GM18907 (cell line): Measurements from ENCODE around the gene ASXL3.

ENCODE experiments used
- ATAC-seq: cut with Tn5 transposase; IDR thresholded peaks from one replicate; pipeline ENCODE4 v1.9.1; 2021; ENCODE audit warnings: mild to moderate bottlenecking, moderate library complexity; ENCODE audit not compliant: unreplicated experiment

The ASXL3 gene

GRCh38 chr18:33581856-33582255, 3.8 kb downstream of the ASXL3 start:
- no peak for ATAC-seq

- no peak for ATAC-seq
Measured at GRCh38 chr18:33583901-33584300, 5.9 kb downstream of the ASXL3 start.

- ATAC-seq = no peak
Measured at GRCh38 chr18:33584548-33585430, 6.8 kb downstream of the ASXL3 start.

- no peak for ATAC-seq
Measured at GRCh38 chr18:33585431-33585775, 7.4 kb downstream of the ASXL3 start.

GRCh38 chr18:33588361-33588760, 10.3 kb downstream of the ASXL3 start:
- no peak for ATAC-seq

GRCh38 chr18:33593261-33593660, 15.2 kb downstream of the ASXL3 start:
- no peak for ATAC-seq

- ATAC-seq = no peak
Measured at GRCh38 chr18:33594799-33595198, 16.8 kb downstream of the ASXL3 start.

- ATAC-seq = no peak
Measured at GRCh38 chr18:33596178-33596854, 18.3 kb downstream of the ASXL3 start.

- no peak for ATAC-seq
Measured at GRCh38 chr18:33600846-33601245, 22.8 kb downstream of the ASXL3 start.

- ATAC-seq = no peak
Measured at GRCh38 chr18:33603454-33603853, 25.4 kb downstream of the ASXL3 start.

- ATAC-seq = no peak
Measured at GRCh38 chr18:33605250-33605649, 27.2 kb downstream of the ASXL3 start.

- no peak for ATAC-seq
Measured at GRCh38 chr18:33606621-33607020, 28.6 kb downstream of the ASXL3 start.

GRCh38 chr18:33611525-33612135, 33.6 kb downstream of the ASXL3 start:
- ATAC-seq = no peak

GRCh38 chr18:33612632-33613031, 34.6 kb downstream of the ASXL3 start:
- ATAC-seq = no peak

- no peak for ATAC-seq
Measured at GRCh38 chr18:33616556-33616955, 38.5 kb downstream of the ASXL3 start.

- ATAC-seq = no peak
Measured at GRCh38 chr18:33627114-33627513, 49.1 kb downstream of the ASXL3 start.

GRCh38 chr18:33630476-33630875, 52.5 kb downstream of the ASXL3 start:
- ATAC-seq = no peak

- ATAC-seq = no peak
Measured at GRCh38 chr18:33641141-33641540, 63.1 kb downstream of the ASXL3 start.

GRCh38 chr18:33644494-33644893, 66.5 kb downstream of the ASXL3 start:
- no peak for ATAC-seq

GRCh38 chr18:33647365-33647764, 69.3 kb downstream of the ASXL3 start:
- no peak for ATAC-seq

GRCh38 chr18:33652635-33653034, 74.6 kb downstream of the ASXL3 start:
- ATAC-seq = no peak

GRCh38 chr18:33653231-33653630, 75.2 kb downstream of the ASXL3 start:
- ATAC-seq = no peak
